ENCODE measurements around the gene SASH3.

GRCh38 chrX:129732857-129733256 lies 46.9 kb upstream of the SASH3 start:
- no peak for TF ChIP-seq CTCF (optimal IDR thresholded peaks at IDR 0.05 in 1 of 3, IDR thresholded peaks at IDR 0.05 in 1 of 3, conservative IDR thresholded peaks at IDR 0.05 in 1 of 3; ENCODE audit: extremely low read depth in 1 of 3, insufficient read depth in 2 of 3, low read length in 3 of 3)
- TF ChIP-seq EZH2 (IDR thresholded peaks at IDR 0.05; ENCODE audit: low read length): no peak
